AG10803 (cell line): ENCODE data around the gene CCDC188.

Experiments
- DNase-seq: peaks from one replicate; pipeline ENCODE4 v3.0.0; 2010; ENCODE audit warnings: low read depth
- H3K4me3 ChIP-seq: 2 replicates; pipeline ENCODE4 v1.5.1; 2011; ENCODE audit warnings: mild to moderate bottlenecking, low read length, control low read depth
- TF ChIP-seq, protein P1 (sequence below): conservative IDR thresholded peaks from 2 replicates; pipeline ENCODE4 v1.5.1; 2011; ENCODE audit warnings: mild to moderate bottlenecking, low read length, control low read depth, inconsistent platforms

The CCDC188 gene

DNA sequence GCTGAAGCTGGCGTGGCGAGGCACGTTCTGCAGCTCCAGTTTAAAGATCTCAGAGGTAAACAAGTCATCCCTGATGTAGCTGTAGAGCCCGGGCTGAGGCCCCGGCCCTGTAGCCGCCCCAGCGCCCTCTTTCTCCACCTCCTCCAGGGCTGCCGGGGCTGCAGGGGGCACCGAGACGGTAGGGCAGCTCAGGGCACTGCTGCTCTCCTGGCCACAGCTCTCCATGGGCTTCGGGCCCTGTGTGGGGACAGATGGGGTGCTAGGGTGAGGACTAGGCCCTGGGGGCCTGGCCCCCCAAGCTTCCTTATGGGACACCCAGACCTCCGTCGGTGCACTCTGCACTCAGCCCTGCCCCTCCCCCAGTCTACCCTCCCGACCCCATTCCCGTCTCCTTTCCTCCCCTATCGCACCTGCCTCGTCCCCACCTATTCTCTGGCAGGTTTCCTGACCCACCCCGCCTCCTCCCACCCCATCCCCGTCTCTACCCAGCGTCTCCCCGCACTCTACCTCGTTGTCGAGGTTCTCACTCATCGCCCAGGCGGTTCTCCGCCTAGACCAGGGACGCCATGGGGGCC lies 34.4 kb downstream of the CCDC188 start:
- TF ChIP-seq, protein P1, sequence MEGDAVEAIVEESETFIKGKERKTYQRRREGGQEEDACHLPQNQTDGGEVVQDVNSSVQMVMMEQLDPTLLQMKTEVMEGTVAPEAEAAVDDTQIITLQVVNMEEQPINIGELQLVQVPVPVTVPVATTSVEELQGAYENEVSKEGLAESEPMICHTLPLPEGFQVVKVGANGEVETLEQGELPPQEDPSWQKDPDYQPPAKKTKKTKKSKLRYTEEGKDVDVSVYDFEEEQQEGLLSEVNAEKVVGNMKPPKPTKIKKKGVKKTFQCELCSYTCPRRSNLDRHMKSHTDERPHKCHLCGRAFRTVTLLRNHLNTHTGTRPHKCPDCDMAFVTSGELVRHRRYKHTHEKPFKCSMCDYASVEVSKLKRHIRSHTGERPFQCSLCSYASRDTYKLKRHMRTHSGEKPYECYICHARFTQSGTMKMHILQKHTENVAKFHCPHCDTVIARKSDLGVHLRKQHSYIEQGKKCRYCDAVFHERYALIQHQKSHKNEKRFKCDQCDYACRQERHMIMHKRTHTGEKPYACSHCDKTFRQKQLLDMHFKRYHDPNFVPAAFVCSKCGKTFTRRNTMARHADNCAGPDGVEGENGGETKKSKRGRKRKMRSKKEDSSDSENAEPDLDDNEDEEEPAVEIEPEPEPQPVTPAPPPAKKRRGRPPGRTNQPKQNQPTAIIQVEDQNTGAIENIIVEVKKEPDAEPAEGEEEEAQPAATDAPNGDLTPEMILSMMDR: no peak

DNA sequence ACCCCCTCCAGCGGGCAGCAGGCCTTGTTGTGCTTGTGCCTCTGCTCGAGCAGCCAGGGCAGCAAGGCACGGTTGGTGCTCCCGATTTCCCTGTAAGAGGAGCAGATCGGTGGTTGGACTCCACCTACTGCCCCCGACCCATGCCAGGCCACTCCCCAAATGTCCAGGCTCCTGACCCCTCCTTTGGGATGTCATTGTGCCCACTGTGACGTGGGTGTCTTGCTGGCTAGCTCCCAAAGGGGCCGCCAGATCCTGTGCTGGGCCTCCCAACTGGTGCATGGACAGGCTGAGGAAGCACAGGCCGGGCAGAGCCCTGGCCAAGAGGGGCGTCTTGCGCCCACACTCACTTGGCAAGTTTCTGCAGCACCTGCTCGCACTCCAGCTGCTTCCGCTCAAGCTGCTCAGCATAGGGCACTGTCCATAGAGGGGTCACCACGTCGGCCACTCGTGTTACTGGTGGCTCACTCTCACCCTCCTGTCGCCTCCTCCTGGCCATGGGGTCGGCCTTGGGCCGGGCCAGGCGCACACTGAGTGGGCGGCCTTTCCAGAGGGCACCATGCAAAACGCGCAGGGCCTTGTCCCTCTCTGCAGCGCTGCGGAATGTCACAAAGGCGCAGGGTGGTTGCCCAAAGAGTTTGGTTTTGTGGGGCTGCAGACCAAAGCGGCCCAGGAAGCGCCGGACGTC lies 35.0 kb downstream of the CCDC188 start, which contains the start of gene RANBP1:
TSS of gene RANBP1 (plus strand) at position 414 of the 685 bp plus-strand sequence. CDS start at position 495, 81 bp downstream.
- TF ChIP-seq, protein P1: no peak
- peak within 1 kb of the TSS; percentile 96 for H3K4me3 ChIP-seq
- DNase-seq: no peak

More for the DNA sequence above, 34.4 kb downstream of the CCDC188 start:
- no peak for DNase-seq
- H3K4me3 ChIP-seq: peak overlapping the region; percentile 96

DNA sequence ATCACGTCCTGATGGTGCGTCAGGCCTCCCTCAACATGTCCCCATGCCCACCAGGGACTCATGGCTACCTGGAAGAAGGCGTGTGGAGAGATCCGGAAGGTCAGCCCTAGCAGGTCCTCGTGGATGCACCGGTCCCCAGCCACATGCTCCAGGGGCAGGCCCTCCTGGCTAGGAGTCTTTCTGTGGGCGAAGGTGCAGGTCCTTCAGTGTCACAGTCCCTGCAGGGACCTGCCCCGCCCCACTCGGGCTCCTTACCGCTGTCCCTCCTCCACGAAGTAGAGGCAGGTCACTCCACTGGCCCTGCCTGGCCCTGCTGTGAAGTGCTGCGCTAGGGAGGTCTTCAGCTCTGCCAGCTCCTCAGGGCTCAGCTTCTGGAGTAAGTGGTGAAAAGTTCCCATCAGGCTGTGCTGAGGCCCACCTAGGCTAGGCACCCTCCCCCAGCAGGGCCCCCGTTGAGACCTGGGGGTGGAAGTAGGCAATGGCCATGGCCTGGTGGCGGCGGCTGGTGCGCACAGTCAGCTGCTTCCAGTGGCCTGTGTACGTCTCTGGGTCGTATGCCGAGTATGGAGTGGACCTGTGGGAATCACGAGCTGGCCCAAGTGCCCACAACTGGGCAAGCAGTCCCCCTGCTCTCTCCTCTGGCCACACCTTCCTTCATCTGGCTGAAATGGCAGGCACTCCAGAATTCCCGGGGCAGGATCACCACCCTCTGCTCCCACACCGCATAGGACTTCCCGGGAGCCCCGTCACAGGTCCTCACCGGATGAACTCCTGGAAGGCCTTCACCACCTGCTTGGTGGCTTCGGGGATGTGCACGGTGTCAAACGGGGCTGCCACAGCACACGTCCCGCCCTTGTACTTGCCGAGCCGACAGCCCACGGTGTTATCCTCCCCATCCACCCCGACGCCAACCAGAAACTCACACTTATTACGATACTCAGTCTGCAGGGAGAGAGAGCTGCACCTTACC lies 36.1 kb downstream of the CCDC188 start:
- TF ChIP-seq, protein P1: no peak

DNA sequence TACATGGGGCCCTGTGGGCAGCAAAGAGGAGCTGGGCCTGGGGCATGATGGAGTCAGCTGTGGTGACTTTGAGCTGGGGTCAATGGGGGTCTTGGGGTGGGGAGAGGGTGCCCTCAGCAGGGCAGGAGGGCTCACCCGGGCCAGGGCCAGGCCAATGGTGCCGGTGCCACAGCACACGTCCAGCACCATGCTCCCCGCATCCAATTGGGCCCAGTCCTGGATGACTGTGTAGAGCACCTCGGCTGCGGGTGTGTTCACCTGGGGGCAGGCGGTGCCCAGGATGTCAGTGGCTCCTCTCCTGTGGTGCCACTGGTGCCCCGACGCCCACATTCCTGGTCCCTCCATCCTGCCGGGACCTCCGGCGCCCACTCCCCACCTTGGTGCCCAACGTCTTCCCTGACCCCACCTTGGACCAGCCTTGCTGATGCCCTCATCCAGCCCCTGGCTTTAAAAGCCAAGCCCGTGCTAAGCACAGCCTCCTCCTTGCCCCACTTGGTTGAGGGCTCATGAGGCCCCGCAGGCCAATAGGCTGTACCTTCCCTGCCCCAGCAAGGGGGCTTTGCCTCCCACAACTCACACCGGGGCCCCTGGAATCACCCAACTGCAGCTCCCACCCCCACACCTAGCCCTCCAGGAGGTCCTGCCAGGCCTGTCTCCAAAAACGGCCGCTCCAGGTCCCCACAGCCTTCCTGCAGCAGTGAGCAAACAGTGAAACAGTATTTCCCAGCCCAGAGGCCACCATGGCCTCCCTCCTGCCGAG lies 37.1 kb downstream of the CCDC188 start:
- no peak overlapping the region for H3K4me3 ChIP-seq
- DNase-seq: no peak
- TF ChIP-seq, protein P1: no peak

More for the DNA sequence above, 36.1 kb downstream of the CCDC188 start:
- DNase-seq: no peak
- H3K4me3 ChIP-seq: no peak overlapping the region

DNA sequence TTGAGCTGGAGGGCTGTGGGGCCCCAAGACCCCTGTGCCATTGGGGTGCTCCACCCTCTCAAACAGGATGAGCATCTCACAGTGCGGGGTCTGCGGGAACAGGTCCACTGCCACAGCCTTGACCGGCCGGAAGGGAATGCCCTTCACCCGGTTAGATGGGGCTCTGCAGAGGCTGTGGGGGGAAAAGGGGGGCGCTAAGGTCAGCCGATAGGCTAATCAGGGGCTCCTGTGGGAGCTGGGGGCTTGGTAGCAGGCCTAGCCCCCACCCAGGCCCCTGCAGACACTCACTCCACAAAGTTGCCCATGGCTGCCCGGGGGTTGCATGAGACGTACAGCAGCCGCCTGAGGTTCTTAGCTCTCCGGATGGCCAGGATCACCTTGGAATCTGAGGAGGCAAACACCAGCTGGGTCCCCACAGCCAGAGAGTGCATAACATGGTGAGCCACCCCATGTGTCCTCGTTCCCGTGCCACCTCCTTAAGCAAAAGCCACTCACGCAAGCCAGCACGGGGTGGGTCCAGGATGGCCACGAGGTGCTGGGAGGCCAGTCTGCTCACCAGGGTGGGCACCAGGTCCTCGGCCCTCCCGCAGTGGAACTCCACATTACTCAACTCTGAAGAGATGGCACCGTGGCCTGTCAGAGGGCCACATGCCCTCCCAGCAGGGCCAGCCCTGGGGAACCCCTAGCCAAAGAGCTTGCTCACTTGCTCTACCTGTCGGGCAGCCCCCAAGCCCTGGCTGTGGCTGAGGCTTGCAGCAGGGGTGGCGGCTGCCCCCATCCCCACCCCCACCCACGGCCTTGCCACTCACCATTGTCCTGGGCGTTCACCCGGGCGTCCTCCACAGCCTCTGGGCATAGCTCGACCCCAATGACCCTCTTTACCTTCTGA lies 38.0 kb downstream of the CCDC188 start:
- no peak overlapping the region for H3K4me3 ChIP-seq
- TF ChIP-seq, protein P1: no peak

More for the DNA sequence above, 38.0 kb downstream of the CCDC188 start:
- no peak for DNase-seq
